Activated T-cell treated with anti-CD3 and anti-CD28 coated beads, Interleukin-2, amount 50 U/mL, for 48 hours (primary cell): Measurements from ENCODE around the gene CTIF.

Experiments used
- DNase-seq, 2 experiments: peaks; one replicate each; pipeline ENCODE4 v3.0.0-alpha.2; 2020

CTIF gene

DNA sequence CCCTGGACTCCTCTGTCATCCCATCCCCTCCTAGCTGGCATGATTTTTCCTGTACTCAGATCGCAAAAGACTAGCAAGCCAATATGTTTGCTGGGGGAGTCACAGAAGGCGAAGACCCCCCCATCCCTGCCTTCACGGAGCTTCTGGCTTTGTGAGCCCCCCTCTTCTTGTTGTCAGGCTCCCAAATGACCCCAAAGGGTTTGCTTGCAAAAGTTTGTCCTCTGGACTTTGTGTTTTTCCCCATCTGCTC is 242.0 kb downstream of the CTIF start:
- no peak for DNase-seq

DNA sequence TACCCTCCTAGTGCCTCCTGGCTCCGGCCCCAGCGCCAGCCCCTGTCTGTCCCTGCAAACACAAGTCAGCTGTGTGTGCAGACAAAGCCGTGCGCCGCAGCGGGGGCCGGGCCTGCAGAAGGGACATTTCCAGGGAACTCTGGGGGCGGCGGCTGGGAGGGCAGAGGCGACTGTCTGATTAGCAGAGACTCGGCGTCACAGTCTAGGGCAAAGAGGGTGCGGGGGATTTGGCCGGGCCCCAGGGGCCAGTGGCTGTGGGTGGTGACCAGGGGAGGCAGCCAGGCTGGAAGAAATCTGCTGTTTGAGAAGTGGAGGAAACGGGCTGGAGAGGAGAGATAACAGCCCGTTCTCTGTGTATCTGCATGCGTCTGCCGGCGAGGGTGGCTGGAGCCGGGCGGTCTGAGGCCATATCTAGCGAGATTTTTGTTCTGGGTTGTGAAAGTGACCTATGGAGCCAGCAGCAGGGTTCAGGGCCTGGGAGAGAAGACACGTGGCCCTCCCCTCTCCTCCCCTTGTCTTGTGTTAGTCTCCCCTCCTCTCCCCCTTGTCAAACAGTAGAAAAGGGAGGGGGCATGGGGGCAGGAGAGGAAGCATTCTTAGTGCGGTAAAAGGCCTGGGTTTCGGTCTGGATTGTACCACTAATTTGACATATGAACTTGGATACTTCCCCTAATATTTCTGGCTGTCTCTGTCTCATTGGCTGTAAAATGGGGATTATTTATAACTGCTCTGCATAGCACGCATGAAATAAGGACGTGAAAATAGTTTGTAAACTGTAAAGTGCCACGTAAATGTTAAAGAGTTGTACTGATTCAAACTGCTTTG is 242.5 kb downstream of the CTIF start:
- DNase-seq: no peak

DNA sequence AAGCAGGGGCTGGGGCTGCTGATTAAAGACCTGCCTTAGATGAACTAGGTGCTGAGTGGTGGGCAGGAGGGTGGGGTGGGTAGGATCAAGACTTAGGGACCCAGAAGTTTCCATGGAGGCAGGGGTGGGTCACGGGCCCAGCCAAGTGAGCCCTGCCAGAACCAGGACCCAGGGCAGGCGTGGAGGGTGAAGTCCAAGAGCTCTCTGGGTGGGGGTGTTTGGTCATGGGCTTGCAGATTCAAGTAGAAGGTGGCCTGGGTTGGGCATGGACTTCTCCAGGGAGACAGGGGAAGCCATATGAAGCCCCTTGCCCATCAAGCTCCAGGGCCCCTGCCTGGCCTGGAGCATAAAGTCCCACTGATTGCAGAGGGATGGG is 243.1 kb downstream of the CTIF start:
- DNase-seq: no peak

DNA sequence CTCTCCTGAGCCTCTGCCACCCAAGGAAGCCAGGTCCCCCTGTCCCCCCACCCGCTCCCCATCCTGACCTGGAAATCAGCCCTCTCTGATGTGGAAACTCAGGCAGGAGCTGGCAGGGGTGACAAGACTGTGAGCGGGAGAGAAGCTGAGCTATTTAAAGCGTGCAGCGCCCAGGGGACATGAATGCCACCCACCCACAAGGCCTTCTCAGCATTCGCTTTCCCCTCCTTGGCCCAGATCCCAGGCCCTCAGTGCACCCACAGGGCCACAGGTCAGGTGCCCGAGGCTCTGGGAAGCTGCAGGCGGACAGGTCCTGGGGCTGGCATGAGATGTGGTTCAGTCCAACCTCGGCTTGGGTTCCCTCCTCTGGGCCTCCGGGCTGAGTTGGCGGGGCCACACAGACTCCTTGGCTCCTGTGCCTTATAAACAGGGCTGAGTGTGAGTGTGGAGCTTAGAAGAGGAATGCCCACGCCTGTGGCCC is 243.6 kb downstream of the CTIF start:
- no peak for DNase-seq

DNA sequence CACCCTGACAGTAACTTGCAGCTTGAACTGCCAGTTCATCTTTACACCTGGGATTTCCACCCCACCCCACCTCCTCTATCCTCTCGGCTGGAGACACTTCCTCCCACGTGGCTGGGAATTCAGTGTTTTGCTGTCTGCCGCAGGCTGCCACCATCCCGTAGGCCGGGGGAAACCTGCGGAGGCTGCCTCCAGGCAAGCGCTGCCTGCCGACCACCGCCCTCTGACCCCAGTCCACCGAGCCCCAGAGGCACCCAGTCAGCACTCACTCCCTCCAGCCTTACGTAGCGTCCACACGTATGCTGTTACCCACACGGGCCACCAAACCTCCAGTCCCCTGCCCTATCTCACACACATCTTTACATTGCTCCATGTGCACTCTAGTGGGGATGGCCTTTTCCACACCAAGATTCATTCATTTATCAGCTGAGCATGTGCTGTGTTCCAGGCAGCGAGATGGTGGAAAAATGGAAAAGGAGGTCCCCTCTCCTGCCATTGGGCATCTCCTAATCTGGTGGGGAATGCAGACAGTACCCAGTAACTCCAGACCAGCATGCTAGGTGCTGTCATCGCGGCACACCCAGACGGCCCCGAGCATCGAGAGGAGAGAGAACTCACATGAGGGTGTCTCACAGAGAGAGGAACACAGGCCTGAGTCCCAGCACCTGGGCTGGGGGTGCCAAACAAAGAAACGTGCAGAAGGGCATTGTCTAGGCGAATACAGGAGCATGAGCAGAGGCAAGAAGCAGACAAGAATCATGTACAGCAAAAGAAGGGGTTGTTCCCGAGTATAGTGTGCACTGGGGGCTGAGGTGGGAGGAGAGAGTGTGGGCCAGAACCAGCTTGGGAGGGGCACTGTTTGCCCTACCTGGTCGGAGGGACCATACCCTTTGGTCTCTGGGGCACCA is 245.0 kb downstream of the CTIF start:
- DNase-seq: no peak

DNA sequence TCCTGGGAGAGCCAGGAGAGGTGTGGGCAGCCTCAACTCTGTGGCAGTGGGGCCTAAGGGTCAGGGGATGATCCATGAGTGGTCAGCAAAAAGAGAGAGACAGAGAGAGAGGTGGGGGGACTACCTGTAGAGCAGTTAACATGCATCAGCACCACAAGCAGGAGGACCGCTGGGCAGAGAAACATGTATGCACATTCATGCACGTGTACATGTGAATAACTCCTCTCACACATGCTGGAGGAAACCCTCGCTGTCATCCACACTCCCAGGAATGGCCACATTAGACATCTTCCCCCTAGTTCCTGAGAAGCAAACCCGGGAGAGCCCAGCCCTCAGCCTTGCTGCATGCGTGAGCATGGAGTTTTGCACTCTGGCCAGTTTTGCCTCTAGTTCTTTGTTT is 245.8 kb downstream of the CTIF start:
- DNase-seq: no peak

DNA sequence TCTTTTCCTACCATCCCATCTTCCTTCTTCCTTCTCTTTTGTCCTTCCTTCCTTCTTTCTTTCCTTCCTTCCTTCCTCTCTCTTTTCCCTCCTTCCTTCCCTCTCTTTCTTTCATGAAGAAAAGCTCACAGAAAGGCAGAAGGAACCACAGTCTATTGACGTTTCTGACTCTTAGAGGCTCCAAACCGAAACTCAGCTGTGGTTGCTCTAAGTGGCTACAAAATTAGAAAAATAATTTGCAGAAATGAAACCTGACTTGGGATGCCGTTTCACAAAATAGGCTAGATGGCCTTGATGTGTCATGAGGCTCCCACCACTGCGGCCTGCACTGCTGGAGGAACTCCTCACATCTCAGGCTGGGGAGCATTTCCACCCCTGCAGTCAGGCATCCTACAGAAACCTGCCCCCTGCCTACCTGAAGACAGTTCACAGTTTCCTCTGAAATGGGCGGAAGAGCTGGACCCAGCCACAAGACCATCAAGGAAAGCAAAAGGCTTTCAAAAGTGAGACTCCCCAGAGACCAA is 246.3 kb downstream of the CTIF start:
- DNase-seq: peak; percentile 35 to 45

DNA sequence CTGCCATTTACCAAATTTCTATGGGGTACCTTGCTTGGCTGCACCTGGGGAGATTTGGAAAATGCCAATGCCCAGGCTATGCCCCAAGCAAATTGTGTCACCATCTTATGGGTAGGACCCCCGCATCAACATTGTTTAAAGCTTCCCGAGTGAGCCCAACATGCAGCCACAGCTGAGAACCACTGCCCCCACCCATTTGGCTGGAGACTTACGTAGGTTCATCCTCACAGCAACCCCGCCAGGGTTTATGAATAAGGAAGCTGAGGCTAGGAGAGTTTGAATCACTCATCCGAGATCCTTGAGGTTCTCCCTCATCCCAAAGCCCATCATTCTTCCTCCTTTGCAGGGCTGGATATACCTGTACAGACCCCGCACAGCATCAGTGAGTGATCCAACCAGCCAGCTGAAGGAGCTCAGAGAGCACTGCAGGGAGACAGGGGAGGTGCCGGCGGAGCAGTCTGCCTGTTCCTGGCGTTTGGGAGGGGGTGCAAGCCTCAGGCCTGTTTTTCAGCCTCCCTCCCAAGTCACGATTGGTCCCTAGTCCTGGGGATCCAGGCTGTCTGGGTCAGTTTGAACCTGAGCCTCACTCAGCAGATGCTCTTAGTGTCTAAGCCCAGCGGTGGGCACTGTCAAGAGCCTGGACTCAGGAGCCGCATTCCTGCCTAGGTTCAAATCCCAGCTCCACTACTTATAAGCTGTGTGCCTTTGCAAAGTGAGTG is 247.1 kb downstream of the CTIF start:
- no peak for DNase-seq

DNA sequence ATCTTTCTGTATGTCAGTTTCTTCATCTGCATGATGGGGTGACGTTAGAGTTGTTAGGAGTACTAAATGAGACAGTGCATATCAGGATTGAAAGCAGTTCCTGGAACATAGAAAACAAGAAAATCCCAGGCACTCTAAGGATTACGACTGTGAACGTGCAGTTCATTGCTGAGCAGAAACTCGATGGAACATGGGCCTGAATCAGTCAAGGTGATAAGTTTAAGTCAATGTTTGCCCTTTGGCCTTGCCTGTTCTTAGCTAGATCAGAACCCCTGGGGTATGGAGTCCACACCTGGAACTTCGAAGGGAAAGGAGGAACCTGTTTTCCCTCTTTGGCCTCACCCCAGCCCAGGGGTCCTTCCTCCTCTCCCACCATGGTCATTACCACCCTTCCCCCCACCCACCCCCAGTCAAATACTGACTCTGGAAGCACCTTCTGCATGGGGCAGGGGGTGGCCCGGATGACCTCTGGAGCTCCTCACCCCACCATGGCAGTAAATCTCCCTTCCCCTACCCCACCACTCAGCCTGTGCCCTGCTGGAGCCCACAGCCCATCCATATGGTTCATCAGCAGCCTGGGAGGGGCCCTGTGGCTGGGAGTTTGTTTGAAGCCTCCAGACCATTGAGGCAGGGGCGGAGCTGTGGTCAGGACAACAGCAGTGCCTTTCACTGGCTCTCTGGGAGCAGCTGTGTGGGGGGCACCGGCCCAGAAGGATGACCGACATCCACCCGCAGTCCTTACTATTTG is 247.8 kb downstream of the CTIF start:
- no peak for DNase-seq

DNA sequence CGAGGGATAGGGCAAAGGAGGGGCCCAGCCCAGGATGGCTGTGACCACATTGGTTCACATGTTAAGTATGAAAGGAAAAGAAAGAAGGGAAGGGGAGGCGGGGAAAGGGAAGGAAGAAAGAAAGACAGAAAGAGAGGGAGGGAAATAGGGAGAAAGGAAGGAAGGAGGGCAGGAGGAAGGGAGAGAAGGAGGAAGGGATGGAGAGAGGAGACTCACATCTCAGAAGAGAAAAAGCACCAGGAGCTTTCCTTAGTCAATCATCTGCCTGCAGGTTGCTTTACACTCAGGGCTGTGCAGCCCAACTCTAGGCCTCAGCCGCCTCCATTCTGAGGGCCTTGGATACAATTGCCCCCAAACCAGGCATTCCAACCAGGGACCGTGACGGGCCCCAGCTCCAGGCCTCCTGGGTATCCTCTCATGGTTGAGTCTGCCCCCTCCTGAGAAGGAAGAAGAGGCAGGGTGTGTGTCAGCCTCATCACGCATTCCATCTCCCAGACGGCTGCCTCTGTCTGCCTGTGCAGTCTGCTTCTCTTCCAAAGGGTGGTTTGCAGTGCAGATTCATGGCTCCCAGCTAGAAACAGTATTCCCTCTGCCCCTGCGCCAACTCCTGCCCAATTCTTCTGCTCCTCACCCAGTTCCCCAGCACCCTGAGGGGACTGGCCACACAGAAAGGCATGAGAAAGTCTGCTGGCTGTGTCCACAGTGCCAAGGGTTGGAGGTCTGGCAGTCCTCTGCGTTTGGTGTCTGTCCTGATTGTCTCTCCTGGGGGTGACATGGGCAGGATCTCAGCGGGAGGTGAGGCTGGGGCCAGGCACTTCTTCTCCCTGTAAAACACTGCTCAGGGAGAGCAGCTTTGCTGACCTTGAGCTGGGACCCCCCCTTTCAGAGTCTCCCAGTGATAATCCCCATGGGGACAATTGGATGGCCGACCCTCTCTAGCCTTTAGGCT is 248.6 kb downstream of the CTIF start:
- no peak for DNase-seq

DNA sequence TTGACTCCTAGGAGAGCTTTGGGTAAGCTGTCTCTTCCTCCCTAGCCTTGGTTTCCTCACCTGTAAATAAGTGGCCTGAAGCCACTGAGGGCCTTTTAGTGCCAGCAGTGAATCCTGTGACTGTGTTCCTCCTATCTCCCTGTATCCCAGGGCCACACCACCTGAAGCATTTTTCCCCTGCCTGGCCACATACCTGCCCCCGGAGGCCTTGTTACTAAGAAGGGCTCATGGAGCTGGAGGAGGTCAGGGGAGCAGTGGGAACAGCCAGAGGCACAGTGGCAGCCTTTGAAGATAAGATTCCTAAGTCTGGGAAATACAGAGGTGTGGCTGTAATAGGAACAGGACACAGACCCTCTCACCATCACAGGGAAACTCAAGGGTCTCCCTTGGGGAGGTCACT is 249.5 kb downstream of the CTIF start:
- no peak for DNase-seq

DNA sequence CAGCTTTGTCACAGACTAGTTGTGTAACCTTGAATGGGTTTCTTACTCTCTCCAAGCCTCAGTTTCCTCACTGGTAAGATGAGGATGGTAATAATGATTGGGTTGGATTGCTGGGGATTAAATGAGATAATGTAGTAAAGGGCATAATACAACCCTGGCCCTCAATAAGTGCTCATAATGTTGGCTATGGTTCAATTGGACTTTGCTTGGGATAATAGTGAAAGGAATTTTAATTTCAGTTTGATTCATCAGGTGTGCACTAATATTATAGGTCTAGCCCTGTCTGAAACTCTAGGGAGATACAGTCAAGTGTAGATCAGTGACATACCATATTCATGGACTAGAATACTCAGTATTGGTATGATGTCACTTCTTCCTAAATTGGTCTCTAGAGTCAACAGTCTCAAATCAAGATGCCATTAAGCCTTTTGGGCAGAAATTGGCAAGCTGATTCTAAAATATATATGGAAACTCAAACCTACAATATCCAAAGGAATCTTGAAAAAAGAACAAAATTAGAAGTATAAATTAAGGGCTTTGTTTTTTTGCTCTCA is 250.5 kb downstream of the CTIF start:
- no peak for DNase-seq

DNA sequence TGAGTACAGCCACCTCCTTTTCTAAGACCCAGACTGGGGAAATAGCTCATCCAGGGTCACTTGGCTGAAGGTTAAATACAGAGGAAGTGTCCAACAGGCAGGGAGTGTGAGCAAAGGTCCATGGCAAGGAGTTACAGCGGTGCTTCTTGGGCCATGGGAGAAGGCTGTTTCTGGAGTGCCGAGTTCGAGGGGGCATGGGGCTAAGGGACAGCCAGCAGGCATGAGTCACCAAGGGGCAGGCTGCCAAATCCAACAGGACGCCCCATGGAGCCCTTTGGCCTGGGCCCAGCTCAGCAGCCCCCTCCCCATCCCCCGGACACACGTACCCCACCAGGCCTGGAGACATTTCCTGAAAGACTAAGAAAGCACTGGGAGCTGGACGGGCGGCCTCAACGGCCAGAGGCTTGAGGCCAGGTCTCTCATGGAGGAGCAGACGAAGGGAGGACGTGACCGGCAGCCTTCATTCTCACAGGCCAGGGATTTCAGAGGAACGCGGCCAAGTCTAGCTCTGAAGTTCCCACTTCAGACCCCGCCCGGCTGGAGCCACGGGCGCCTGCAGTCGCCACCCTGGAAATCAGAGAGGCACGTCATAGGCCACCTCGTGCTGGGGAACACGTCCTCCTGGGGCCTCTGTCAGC is 251.5 kb downstream of the CTIF start:
- DNase-seq: no peak

DNA sequence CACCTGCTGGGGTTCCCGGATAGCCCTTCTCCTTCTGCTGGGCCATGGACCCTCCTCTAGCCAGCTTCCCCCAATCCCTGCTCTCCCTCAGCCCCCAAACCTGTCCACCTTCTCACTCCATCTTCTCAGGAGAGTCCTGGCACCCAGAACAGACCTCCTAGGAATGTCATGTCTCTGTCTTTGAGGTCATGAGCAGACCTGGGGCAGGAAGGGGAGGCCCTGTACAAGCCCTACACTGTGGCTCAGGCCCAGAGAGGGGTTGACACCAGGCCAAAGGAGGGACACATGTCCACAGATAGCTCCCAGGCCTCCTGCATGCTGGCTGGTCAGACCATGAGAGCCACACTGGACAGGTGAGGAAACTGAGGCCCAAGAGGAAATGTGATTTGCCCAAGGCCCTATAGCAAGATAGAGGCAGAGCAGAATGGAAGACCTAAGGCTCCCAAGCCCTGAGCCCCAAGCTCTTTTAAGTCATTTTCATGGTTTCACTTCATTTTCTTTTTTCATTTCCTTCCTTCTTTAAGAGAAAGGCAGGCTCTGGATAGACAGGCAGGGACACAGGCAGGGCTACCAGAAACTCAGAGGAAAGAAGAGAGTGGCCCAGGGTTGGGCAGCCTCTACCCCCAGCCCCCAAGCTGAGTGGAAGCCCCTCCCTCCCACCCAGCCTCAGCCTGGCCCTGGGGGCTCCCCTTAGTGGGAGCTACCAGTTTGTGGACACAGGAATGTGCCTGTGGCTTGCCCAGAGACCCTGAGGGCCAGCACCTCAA is 252.2 kb downstream of the CTIF start:
- DNase-seq: no peak

DNA sequence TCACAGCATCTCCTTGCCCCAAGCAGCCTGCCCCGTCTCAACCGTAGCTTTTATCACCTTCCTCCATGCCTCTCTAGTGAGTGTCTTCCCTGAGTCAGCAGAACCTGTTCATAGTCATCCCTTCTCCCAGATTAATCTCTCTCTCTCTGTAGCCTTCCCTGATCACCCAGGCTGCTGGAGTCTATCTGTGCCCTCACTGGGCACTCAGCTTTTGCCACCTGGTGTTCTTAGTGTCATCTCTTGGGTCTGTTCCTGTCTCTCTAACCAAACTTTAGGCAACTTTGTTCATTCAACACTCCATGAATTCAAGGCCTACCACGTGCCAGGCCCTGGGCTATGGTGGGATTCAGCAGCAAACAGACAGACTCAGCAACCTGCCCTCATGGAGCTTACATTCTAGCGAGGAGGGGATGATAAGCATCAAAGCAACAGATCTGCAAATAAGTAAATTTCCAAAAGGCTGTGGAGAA is 252.8 kb downstream of the CTIF start:
- no peak for DNase-seq

DNA sequence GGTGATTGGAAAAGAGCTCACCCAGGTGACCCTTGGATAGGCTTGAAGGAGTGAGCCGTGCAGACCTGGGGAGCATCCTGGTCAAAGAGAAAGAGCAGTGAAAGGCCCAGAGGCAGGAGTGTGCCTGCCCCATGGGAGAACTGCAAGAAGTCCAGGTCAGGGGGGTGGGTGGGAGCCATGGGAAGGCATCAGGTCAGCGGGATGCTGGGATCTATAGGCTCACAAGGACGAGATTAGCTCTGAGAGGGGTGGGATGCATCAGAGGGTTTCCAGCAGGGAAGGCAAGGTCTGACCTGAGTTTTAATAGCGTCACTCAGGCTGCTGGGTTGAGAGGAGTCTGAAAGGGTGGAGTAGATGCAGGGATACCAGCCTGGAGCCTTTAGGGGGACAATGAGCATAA is 253.3 kb downstream of the CTIF start:
- no peak for DNase-seq

DNA sequence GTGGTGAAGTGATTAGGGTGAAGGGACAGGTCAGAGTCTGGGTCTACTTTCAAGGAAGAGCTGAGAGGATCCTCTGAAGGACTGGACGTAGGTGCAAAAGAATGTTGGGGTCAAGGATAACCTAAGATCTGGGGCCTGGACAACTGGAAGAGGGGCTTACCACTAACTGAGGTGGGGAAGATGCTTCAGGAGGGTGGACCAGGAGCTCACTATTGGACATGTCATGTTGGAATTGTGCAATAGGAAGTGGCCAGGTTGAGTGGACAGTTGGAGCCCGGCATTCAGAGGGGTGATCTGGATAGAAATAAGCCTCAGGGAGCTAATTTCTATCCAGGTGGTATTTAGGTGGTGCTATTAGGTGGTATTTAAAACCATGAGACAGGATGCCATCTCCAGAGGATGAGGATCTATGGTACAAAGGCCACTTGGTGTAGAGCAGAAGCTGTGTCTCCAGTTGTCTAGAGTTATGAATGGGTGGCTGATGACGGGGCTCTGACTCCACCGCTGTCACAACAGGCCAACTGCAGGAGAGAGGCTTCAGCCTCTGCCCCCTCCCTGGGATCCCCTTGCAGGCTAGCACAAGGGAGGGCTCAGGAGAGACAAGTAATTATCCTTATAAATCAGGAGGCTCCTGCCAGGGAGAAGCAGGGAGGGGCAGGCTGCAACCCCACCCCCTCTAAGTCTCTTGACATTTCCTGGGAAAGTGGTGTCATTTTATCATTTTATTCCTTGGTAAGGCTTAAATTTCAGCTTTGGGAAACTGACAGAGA is 254.0 kb downstream of the CTIF start:
- no peak for DNase-seq

DNA sequence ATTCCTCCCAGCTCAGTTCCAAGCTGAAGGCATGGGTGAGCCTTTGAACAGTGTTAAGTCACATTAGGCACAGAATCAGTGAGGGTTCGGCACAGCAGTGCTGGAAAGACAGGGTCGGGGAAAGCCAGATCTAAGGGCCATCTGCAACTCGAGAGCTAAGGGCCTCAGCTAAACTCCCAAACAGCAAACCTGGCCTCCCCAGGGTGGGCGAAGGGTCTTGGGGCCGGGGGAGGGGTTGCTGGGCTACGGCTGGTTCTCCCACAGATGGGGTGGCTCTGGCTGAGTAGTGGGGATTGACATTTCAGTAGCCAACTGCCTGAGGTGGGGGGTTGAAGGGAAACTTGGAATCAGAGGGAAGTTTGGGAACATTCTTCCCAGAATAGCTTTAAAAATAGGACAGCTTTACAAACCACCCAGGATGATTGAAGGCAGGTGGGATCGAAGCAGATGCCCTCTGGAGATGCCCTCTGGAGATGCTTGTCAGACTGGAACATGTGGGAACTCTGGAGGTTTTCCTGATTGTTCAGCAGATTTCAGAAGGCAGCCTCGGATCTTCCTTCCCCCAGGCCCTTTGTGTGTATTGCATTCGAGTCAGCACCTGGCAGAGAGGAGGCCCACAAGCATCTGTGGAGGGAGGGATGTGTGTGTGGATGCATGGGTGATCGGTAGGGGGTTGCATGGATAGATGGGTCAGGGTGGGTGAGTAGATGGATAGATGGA is 255.6 kb downstream of the CTIF start:
- DNase-seq: no peak
